Esophagus squamous epithelium (tissue), 5 donors: ENCODE data around the gene TNFRSF25. TPM values are rescaled to one million over a fixed set of nuclear protein-coding genes. Genes with fewer than 3 reads are reported as not detected.
A peak's percentile ranks its signal among the peaks of the same experiment; 100 is the strongest.
"Not testable (repeated sequence)": the region's sequence is repeated elsewhere in the genome, so short reads cannot be mapped to it uniquely, and the experiment has no call there.

ENCODE experiments used
- DNase-seq: peaks from one replicate; lab custom pipeline; 2025; lab: John Stamatoyannopoulos, UW
- H3K27ac ChIP-seq, 4 donors: fragments of 200-600 bp; sonication (generic); one replicate each; pipeline ENCODE4 v1.5.1; 2016 to 2019; ENCODE audit warnings: mild to moderate bottlenecking in 1 of 4
- H3K27me3 ChIP-seq, 4 donors: fragments of 200-600 bp; sonication (generic); 1 replicate in 3 of 4; 2 replicates in 1 of 4; pipeline versions ENCODE4 v1.5.1 to v1.6.0; 2017 to 2021; ENCODE audit warnings: antibody characterized with exemption in 1 of 4
- H3K36me3 ChIP-seq, 3 donors: fragments of 200-600 bp; sonication (generic); one replicate each; pipeline ENCODE4 v1.5.1; 2016 to 2019
- H3K4me1 ChIP-seq, 3 donors: fragments of 200-600 bp; sonication (generic); one replicate each; pipeline ENCODE4 v1.5.1; 2017 to 2019
- H3K4me3 ChIP-seq, 4 donors: fragments of 200-600 bp; sonication (generic); 1 replicate in 3 of 4; 2 replicates in 1 of 4; pipeline ENCODE4 v1.5.1; 2016 to 2019; ENCODE audit warnings: mild to moderate bottlenecking in 2 of 4, moderate library complexity in 1 of 4
- H3K9me3 ChIP-seq, 3 donors: fragments of 200-600 bp; sonication (generic); one replicate each; pipeline ENCODE4 v1.5.1; 2016 to 2019
- POLR2A ChIP-seq, 4 donors: fragments of 450-650 bp; IDR thresholded peaks; one replicate each; pipeline ENCODE4 v1.6.1; 2017; ENCODE audit warnings: antibody characterized with exemption in 4 of 4, mild to moderate bottlenecking in 4 of 4, moderate library complexity in 3 of 4
- WGBS, 2 donors: methylation state at CpG; one replicate each; pipeline ENCODE4 v1.1.5; 2018; 5-methylcytosine and 5-hydroxymethylcytosine counted together
- intact Hi-C: fragments of 100-400 bp; cut with DNase I; formaldehyde crosslinking; loops from one replicate; pipeline ENCODE4 v1.15.0; 2022
- total RNA-seq, 4 donors: library from RNA; depleted of rRNA; stranded (reverse); fragments of >200 nt; gene quantifications; one replicate each; pipeline ENCODE4 v1.1.0, GENCODE V29; 2016
- TF ChIP-seq, protein P1 (sequence below), 6 experiments: fragments of 450-650 bp in 4 of 6; fragments of 200-600 bp in 2 of 6; sonication (generic) in 2 of 6; IDR thresholded peaks; one replicate each; pipeline ENCODE4 v1.5.1; 2016 to 2019; ENCODE audit warnings: antibody characterized with exemption in 6 of 6, mild to moderate bottlenecking in 4 of 6, moderate library complexity in 4 of 6
- donor health status: DM: yes; HTN: yes; CAD: no.

TNFRSF25 gene
- total RNA-seq, 4 donors from 2014 or later = 22.1 to 47.3 (median 34.3) TPM

DNA sequence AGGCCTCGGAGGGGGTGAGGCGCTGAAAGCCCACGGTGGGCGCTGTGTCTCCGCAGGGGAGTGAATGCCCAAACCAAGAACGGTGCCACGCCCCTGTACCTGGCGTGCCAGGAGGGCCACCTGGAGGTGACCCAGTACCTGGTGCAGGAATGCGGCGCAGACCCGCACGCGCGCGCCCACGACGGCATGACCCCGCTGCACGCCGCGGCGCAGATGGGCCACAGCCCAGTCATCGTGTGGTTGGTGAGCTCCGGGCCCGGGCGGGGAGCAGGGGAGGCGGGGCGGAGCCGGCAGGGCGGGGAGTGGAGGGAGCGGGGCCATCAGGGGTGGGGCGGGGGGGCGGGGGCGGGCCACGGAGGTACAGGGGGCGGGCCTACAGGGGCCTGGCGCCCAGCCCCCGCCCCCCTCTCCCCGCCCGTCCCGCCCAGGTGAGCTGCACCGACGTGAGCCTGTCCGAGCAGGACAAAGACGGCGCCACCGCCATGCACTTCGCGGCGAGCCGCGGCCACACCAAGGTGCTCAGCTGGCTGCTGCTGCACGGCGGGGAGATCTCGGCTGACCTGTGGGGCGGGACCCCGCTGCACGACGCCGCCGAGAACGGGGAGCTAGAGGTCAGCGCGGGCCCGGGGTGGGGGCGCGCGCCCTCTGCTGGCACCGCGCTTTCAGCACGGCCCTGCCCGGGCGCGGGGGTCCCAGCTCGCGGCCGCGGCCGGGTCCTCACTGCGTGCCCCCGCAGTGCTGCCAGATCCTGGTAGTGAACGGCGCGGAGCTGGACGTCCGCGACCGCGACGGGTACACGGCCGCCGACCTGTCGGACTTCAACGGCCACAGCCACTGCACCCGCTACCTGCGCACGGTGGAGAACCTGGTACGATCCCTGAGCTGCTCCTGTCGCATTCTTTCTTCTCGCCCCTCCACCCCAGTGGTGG, 25.5 kb downstream of the TNFRSF25 start:
- no peak for DNase-seq
- Histone ChIP-seq H3K27ac (no peak overlapping the region), H3K27me3 (peaks cover 0 to 81% (median 2%) of the 10 kb centered on the region in 4 donors), H3K4me3 (peak overlapping the region in 3 of 4 donors; percentile 25 to 57 (median 37)), H3K9me3 (no peaks in the 10 kb centered on the region), H3K36me3 (no peaks in the 10 kb centered on the region), H3K4me1 (peaks cover 5 to 21% (median 6%) of the 10 kb centered on the region in 3 donors)
- intact Hi-C loops = no loop called here
- WGBS, 2 donors = 27% methylated on average over 35 of the region's 101 CpGs; no CpG with 5 or more reads in 1 of the 2 donors
- TF ChIP-seq POLR2A (IDR thresholded peaks at IDR 0.05) = no peak
- TF ChIP-seq, protein P1, sequence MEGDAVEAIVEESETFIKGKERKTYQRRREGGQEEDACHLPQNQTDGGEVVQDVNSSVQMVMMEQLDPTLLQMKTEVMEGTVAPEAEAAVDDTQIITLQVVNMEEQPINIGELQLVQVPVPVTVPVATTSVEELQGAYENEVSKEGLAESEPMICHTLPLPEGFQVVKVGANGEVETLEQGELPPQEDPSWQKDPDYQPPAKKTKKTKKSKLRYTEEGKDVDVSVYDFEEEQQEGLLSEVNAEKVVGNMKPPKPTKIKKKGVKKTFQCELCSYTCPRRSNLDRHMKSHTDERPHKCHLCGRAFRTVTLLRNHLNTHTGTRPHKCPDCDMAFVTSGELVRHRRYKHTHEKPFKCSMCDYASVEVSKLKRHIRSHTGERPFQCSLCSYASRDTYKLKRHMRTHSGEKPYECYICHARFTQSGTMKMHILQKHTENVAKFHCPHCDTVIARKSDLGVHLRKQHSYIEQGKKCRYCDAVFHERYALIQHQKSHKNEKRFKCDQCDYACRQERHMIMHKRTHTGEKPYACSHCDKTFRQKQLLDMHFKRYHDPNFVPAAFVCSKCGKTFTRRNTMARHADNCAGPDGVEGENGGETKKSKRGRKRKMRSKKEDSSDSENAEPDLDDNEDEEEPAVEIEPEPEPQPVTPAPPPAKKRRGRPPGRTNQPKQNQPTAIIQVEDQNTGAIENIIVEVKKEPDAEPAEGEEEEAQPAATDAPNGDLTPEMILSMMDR (IDR thresholded peaks at IDR 0.05) = peak in 3 of 6 experiments; percentile 10 to 40 (median 24)

GRCh38 chr1:6438047-6438525, 27.9 kb downstream of the TNFRSF25 start:
- Histone ChIP-seq H3K27ac (no peak overlapping the region), H3K36me3 (no peaks in the 10 kb centered on the region), H3K27me3 (peaks cover 0 to 60% (median 2%) of the 10 kb centered on the region in 4 donors), H3K4me3 (no peak overlapping the region), H3K4me1 (peaks cover 5 to 21% (median 6%) of the 10 kb centered on the region in 3 donors), H3K9me3 (no peaks in the 10 kb centered on the region)
- intact Hi-C loops = no loop called here
- no peak for DNase-seq
- TF ChIP-seq POLR2A (IDR thresholded peaks at IDR 0.05) = no peak
- TF ChIP-seq, protein P1 (IDR thresholded peaks at IDR 0.05) = peak; percentile 81 to 95 (median 91)
- 0 to 15% methylated on average over 3 to 5 of the region's 5 CpGs for WGBS, 2 donors

DNA sequence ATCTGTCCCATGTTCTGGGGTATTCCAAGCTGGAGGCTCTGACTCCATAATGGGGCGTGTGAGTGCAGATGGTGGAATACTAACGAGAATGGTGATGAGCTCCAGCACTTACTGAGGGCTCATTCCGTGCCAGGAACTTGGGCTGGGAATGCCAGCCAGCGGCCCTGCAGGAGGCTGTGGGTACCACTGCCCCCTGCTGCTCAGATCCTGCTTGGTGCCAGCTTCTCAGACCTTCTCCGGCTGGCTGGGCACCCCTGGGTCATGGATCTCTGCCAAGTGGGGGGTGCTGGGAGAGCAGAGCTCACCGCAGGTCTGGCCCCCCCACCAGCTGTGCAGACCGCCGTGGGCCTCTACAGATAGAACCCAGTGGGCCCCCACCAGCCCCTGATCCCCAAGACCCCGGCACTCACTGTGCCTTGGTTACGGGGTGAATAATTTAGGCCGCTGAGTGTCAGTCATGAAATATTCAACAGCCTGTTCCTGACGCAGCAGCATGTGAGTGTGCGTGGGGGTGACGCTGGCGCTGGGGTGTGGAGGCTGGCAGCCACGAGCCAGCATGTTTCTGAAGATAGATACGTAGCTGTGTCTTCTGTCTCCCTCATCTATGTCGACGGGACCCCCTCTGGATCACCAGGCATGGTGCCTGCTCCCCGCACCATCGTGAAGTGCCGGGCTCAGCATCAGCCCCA, 28.8 kb downstream of the TNFRSF25 start:
- H3K36me3 ChIP-seq, H3K27ac ChIP-seq, H3K4me3 ChIP-seq, intact Hi-C loops, DNase-seq, H3K9me3 ChIP-seq: not testable (repeated sequence)
- peaks cover 0 to 58% (median 2%) of the 10 kb centered on the region in 4 donors for H3K27me3 ChIP-seq
- TF ChIP-seq, protein P1 (IDR thresholded peaks at IDR 0.05) = peak in 4 of 6 experiments; percentile 12 to 34 (median 15)
- peaks cover 5 to 21% (median 6%) of the 10 kb centered on the region in 3 donors for H3K4me1 ChIP-seq
- 69 to 73% methylated on average over 9 to 12 of the region's 22 CpGs for WGBS, 2 donors

DNA sequence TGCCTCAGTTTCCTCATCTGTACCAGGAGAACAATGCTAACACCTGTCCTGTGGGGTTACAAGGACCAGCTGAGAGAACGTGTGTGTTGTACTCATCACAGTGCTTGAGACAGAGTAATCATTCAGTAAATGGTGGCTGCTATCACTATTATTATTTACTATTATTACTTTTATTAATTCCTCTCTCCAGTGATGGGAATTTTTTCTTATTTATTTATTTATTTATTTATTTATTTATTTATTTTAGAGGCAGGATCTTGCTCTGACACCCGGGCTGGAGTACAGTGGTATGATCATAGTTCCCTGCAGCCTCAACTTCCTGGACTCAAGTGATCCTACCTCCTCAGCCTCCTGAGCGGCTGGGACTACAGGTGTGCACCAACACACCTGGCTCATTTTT, 29.7 kb downstream of the TNFRSF25 start:
- H3K9me3 ChIP-seq, DNase-seq, H3K4me3 ChIP-seq, H3K27ac ChIP-seq, intact Hi-C loops, H3K36me3 ChIP-seq: not testable (repeated sequence)
- peaks cover 5 to 23% (median 6%) of the 10 kb centered on the region in 3 donors for H3K4me1 ChIP-seq
- WGBS, 2 donors = 68 to 76% methylated on average over 3 of the region's 3 CpGs
- peaks cover 0 to 49% (median 2%) of the 10 kb centered on the region in 4 donors for H3K27me3 ChIP-seq

DNA sequence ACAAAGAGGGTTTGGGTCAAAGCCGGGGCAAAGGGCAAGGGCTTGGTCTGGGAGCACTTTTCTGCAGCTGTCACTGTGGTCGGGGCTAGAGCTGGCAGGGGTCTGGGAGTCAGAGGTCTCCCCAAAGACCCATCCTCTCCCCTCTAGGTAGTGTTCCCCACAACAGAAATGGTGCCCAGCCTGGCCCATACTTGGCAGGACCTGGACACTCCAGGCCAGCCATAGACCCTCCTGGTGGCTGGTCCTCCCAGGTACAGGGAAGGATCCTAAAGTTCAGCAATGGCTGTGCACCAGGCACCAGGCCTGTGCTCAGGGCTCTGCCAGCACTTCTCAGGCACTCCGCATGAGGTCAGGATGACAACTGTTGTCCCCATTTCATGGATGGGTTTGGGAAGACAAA, 30.4 kb downstream of the TNFRSF25 start:
- H3K36me3 ChIP-seq = no peaks in the 10 kb centered on the region
- peaks cover 0 to 49% (median 2%) of the 10 kb centered on the region in 4 donors for H3K27me3 ChIP-seq
- 75% methylated on average over 2 of the region's 3 CpGs; no CpG with 5 or more reads in 1 of the 2 donors for WGBS, 2 donors
- H3K4me3 ChIP-seq = no peak overlapping the region
- no peaks in the 10 kb centered on the region for H3K9me3 ChIP-seq
- peaks cover 5 to 25% (median 6%) of the 10 kb centered on the region in 3 donors for H3K4me1 ChIP-seq
- no peak for DNase-seq
- intact Hi-C loops = no loop called here
- TF ChIP-seq, protein P1 (IDR thresholded peaks at IDR 0.05) = no peak
- TF ChIP-seq POLR2A (IDR thresholded peaks at IDR 0.05) = no peak
- no peak overlapping the region for H3K27ac ChIP-seq
